RWPE1 (cell line): ENCODE measurements around the gene SUPT5H.

Experiments used
- CTCF ChIA-PET: fragments of 350-600 bp; sonication (Branson Sonifier 250); formaldehyde crosslinking; extraction: SDS; loops from one replicate; lab custom pipeline; 2021; lab: Yijun Ruan, JAX
- POLR2A ChIA-PET: fragments of 400-600 bp; formaldehyde crosslinking; extraction: SDS; loops from one replicate; lab custom pipeline; 2020; ENCODE audit warnings: antibody characterized with exemption; ENCODE audit not compliant: low non-redundant PET; lab: Yijun Ruan, JAX
- DNase-seq: peaks from one replicate; pipeline ENCODE4 v3.0.0; 2012; ENCODE audit warnings: low spot score
- H3K27ac ChIP-seq: fragments of 450-650 bp; 2 replicates; pipeline ENCODE4 v1.5.1; 2017
- CTCF ChIP-seq: fragments of 450-650 bp; conservative IDR thresholded peaks from 2 replicates; pipeline ENCODE4 v1.5.1; 2017; ENCODE audit warnings: low read depth, mild to moderate bottlenecking

SUPT5H gene

DNA sequence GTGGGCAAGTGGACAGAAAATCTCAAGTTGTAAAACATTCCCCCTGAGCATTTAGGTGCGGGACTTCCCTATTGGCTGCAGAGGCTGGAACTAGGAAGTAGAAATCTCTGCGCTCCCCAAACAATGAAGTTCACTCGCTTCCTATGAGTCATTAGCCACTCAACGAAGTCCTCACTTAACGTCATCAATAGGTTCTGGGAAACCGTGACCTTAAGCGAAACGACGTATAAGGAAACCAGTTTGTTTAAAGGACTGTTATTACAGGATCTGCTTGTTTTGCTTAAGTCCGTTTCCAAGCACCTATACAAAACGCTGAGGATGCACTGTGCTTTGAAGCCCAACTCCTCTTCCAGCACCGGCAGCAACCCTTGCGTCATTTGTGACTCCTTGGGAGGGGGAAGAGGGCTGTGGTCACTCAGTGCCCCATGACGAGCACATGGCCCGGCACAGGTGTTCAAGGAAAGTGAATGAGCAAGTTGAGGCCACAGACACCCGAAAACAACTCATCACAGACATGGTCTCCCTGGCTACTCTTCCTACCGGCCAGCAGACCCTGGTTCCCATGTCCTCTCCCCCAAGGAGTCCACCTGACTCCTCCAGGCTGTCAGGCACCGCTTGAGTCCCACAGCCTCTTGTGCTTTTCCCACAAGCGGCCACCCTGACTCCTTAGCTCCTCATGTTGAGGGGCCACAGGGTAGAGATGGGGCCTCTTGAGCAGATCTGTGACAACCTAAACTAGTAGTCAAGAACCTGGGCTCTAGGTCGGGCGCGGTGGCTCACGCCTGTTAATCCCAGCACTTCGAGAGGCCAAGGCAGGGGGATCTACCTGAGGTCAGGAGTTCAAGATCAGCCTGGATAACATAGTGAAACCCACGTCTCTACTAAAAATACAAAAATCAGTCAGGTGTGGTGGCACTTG is 14.4 kb upstream of the SUPT5H start:
- peak; percentile 83 for DNase-seq
- ChIA-PET CTCF (interaction anchor here (0.5 kb wide), 1 partner anchor 579 kb away, joined by 3 read pairs; no protein-coding TSS in a partner anchor), POLR2A (no interaction called here)
- peak overlapping the region; percentile 90 for H3K27ac ChIP-seq
- no peak for TF ChIP-seq CTCF

DNA sequence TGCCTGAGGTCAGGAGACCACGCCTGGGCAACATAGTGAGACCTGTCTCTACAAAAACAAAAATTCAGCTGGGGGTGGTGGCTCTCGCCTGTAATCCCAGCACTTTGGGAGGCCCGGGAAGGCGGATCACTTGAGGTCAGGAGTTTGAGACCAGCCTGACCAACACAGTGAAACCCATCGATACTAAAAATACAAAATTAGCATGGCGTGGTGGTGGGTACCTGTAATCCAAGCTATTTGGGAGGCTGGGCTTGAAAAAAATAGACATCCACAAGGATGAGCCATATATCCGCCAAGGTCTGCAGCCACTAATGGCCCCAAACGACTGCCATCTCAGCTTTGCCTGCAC is 12.7 kb upstream of the SUPT5H start:
- DNase-seq, result no peak
- POLR2A ChIA-PET, result interaction anchor here (0.6 kb wide), 2 partner anchors 17 to 55 kb away, joined by 3 read pairs; no protein-coding TSS in a partner anchor
- peak overlapping the region; percentile 90 for H3K27ac ChIP-seq
- CTCF ChIA-PET, result interaction anchor here (1.2 to 1.7 kb wide), 2 partner anchors 12 to 35 kb away, joined by 3 to 8 read pairs; partner anchors contain the start of gene SUPT5H
- no peak for TF ChIP-seq CTCF

- DNase-seq, result no peak
- ChIA-PET POLR2A (no interaction called here), CTCF (interaction anchor here (1.7 kb wide), 1 partner anchor 12 kb away, joined by 8 read pairs; the partner anchor contains the start of gene SUPT5H)
These were observed 11.8 kb upstream of the SUPT5H start for GRCh38 chr19:39433480-39434079.

GRCh38 chr19:39434123-39435076 is 11.0 kb upstream of the SUPT5H start:
- CTCF ChIA-PET, result interaction anchor here (0.9 to 1.6 kb wide), 3 partner anchors 23 to 40 kb away, joined by 4 to 6 read pairs (median 4); partner anchors contain the start of gene PLEKHG2
- no peak for TF ChIP-seq CTCF
- POLR2A ChIA-PET, result interaction anchor here (0.5 to 1.1 kb wide), 2 partner anchors 10 to 20 kb away, joined by 3 to 6 read pairs; no protein-coding TSS in a partner anchor
- no peak for DNase-seq
- peak overlapping the region; percentile 90 for H3K27ac ChIP-seq

More at GRCh38 chr19:39433480-39434079, 11.8 kb upstream of the SUPT5H start:
- peak overlapping the region; percentile 90 for H3K27ac ChIP-seq
- TF ChIP-seq CTCF, result no peak

GRCh38 chr19:39435499-39436349 is 9.7 kb upstream of the SUPT5H start, which contains the start of gene RPS16:
Gene RPS16 (minus strand): TSS chr19:39435949. CDS start chr19:39435895, 54 bp downstream.
- no peak for TF ChIP-seq CTCF
- peak; percentile 88 for DNase-seq
- ChIA-PET CTCF (interaction anchor here (0.5 to 1.6 kb wide), 8 partner anchors 19 to 1336 kb away, joined by 3 to 8 read pairs (median 4); partner anchors contain the start of genes EID2B and PLEKHG2), POLR2A (interaction anchor here (0.5 to 1.3 kb wide), 21 partner anchors 8 to 1184 kb away, joined by 3 to 10 read pairs (median 4); partner anchors contain the start of genes MED29, PAF1, PLEKHG2 and SAMD4B)
- peak within 1 kb of the TSS; percentile 90 for H3K27ac ChIP-seq
